Measurements from ENCODE around the gene ID2. TPM values are rescaled to one million over a fixed set of nuclear protein-coding genes. Genes with fewer than 3 reads are reported as not detected.

Gene ID2
- polyA plus RNA-seq, 2 of the 4 experiments (the other 2 are of a cell fraction): 177 to 181 TPM

GRCh38 chr2:8659735-8660492 lies 21.9 kb upstream of the ID2 start:
- 86% methylated on average over 10 of the region's 18 CpGs for WGBS (ENCODE audit: missing lambda C conversion rate)
- POLR2A ChIA-PET: interaction anchor here (1.3 kb wide), 1 partner anchor 22 kb away, joined by 5 read pairs; the partner anchor contains the start of gene ID2
- no peak overlapping the region for H3K4me2 ChIP-seq
- DNase-seq (ENCODE audit: low read depth in 1 of 2, low spot score in 1 of 2) (no peak), ATAC-seq (no peak), FAIRE-seq (no peak)
- H3K4me3 ChIP-seq: no peak overlapping the region
- H3K4me1 ChIP-seq: peaks cover 44% of the 10 kb centered on the region
- no peak for TF ChIP-seq KDM1A (IDR thresholded peaks at IDR 0.05; ENCODE audit: low read depth)
- TF ChIP-seq HDAC2 (IDR thresholded peaks at IDR 0.05): no peak
- TF ChIP-seq ZNF302 (CRISPR knock-in tag; IDR thresholded peaks at IDR 0.05): no peak
- no peak for TF ChIP-seq TFCP2L1 (CRISPR knock-in tag; IDR thresholded peaks at IDR 0.05)
- no peak for TF ChIP-seq ZFP36 (IDR thresholded peaks at IDR 0.05; ENCODE audit: borderline replicate concordance, partially characterized antibody)
- no peak for TF ChIP-seq ELK1 (IDR thresholded peaks at IDR 0.05; ENCODE audit: low read depth, low read length)
- no peak for TF ChIP-seq RNF2 (IDR thresholded peaks at IDR 0.05; ENCODE audit: borderline replicate concordance, low read depth)
- TF ChIP-seq GATA3 (IDR thresholded peaks at IDR 0.05; ENCODE audit: borderline replicate concordance): no peak
- no peak for TF ChIP-seq E2F6 (IDR thresholded peaks at IDR 0.05; ENCODE audit: borderline replicate concordance, low read depth)
- no peak for TF ChIP-seq CHD2 (IDR thresholded peaks at IDR 0.05; ENCODE audit: low read length, partially characterized antibody)
- no peak for TF ChIP-seq KDM5A (IDR thresholded peaks at IDR 0.05)
- peak overlapping the region; percentile 44 to 70; a peak in 4 of 6 replicates for H3K27ac ChIP-seq
- H3K9me3 ChIP-seq: no peaks in the 10 kb centered on the region
- CTCF ChIA-PET: no interaction called here

GRCh38 chr2:8661235-8661634 lies 20.6 kb upstream of the ID2 start:
- peaks cover 38% of the 10 kb centered on the region for H3K4me1 ChIP-seq
- H3K9me3 ChIP-seq: no peaks in the 10 kb centered on the region
- DNase-seq (ENCODE audit: low read depth in 1 of 2, low spot score in 1 of 2) (no peak), ATAC-seq (no peak), FAIRE-seq (no peak)
- WGBS (ENCODE audit: missing lambda C conversion rate): 97% methylated on average over 6 of the region's 6 CpGs
- CTCF ChIA-PET: interaction anchor here (1.9 to 3.6 kb wide), 3 partner anchors 8 to 20 kb away, joined by 7 to 15 read pairs (median 12); no protein-coding TSS in a partner anchor
- peak overlapping the region; percentile 82 to 89 for H3K27ac ChIP-seq
- TF ChIP-seq ZFP36 (IDR thresholded peaks at IDR 0.05; ENCODE audit: borderline replicate concordance, partially characterized antibody) (no peak), HOXA7 (CRISPR knock-in tag; IDR thresholded peaks at IDR 0.05) (no peak), NFE2L2 (conservative IDR thresholded peaks at IDR 0.05; ENCODE audit: low read length) (no peak), CBX2 (IDR thresholded peaks at IDR 0.05; ENCODE audit: borderline replicate concordance, low read depth) (no peak), CHD2 (IDR thresholded peaks at IDR 0.05; ENCODE audit: low read length, partially characterized antibody) (no peak), REST (IDR thresholded peaks at IDR 0.05) (no peak), BHLHE40 (IDR thresholded peaks at IDR 0.05; ENCODE audit: low read depth, low read length) (no peak)
- H3K4me2 ChIP-seq: peak overlapping the region; percentile 79; the same call in 2 of the 3 replicates
- H3K4me3 ChIP-seq: no peak overlapping the region
- POLR2A ChIA-PET: interaction anchor here (1.9 kb wide), 1 partner anchor 18 kb away, joined by 13 read pairs; no protein-coding TSS in a partner anchor

Data from A549 (cell line).